Hematopoietic multipotent progenitor cell treated with erythropoietin and hydrocortisone succinate and interleukin-3 and kit ligand, for 4 days (in vitro differentiated cells): ENCODE measurements around the gene SIRT3.

ENCODE experiments used
- DNase-seq: peaks from one replicate; pipeline ENCODE4 v3.0.0-alpha.2; 2015

SIRT3 gene

GRCh38 chr11:213111-213510 lies 23.0 kb downstream of the SIRT3 start:
- no peak for DNase-seq

DNA sequence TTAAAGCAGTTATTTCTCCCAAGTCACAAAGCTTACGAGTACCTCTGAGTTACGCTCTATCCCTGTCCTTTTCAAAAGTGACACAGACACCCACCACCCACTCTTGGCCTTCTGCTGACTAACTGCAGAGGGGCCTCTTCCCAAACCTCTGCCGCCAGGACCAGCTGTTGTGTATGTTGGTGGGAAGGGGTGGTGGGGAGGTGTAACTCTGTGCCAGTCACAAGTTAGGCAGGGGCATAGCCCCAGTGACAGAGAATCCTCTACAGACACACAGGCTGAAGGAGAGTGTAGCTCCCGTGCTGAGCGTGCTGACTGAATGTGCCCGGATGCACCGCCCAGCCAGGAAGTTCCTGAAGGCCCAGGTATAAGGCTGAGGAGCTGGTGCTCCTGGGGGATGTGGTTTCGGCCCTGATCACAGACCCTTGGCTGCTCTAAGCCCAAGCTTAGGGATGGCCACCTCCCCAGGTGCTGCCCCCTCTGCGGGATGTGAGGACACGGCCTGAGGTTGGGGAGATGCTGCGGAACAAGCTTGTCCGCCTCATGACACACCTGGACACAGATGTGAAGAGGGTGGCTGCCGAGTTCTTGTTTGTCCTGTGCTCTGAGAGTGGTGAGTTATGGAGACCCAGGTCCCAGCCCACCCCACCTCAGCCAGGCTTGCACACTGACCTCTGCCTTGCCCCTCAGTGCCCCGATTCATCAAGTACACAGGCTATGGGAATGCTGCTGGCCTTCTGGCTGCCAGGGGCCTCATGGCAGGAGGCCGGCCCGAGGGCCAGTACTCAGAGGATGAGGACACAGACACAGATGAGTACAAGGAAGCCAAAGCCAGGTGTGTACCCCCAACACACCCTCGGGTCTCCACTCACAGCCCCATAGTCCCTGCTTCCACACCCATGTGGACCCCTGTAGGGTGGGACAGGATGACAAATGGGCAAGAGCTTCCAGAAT lies 23.7 kb downstream of the SIRT3 start:
- DNase-seq, result no peak

DNA sequence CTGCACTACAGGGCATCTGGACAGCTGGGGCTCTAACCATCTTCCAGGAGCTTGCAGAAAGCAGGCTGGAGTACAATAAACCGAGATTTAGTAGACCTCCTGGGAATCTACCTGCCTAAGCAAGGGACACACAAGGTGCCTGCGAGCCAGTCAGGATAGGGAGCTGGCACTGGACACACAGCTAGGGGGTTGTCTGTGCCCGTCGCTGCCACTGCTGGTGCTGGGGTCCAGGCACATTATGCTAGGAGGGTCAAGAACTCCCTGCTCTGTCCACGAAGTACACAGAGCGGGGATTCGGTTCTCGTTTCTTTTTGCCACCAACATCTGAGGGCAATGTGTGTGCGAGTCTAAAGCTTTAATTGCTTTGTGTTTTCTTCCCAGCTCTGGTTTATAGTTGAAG lies 24.4 kb downstream of the SIRT3 start:
- no peak for DNase-seq

GRCh38 chr11:211295-211694 lies 24.8 kb downstream of the SIRT3 start:
- DNase-seq, result no peak

- no peak for DNase-seq
Observed at GRCh38 chr11:210803-211180, 25.4 kb downstream of the SIRT3 start.

GRCh38 chr11:210122-210802 lies 25.9 kb downstream of the SIRT3 start:
- DNase-seq, result no peak

- DNase-seq, result peak; percentile 47
Observed at GRCh38 chr11:209275-210121, 26.6 kb downstream of the SIRT3 start.

DNA sequence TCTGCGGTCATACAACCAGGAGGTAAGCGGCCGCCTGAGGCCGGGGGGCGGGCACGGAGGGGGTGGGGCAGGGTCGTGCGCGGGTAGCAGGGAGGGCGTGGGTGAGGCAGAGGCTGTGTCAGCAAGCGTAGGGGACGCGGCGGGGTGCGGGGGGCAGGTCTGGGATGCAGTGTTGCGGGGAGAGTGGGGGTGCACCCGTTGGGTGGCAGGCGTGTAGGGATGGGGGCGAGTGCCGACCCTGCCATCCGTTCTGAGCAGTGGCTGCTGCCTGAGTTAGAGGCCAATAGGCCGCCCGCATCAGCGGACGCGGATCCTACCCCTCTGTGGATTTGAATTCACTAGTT lies 27.3 kb downstream of the SIRT3 start:
- no peak for DNase-seq

DNA sequence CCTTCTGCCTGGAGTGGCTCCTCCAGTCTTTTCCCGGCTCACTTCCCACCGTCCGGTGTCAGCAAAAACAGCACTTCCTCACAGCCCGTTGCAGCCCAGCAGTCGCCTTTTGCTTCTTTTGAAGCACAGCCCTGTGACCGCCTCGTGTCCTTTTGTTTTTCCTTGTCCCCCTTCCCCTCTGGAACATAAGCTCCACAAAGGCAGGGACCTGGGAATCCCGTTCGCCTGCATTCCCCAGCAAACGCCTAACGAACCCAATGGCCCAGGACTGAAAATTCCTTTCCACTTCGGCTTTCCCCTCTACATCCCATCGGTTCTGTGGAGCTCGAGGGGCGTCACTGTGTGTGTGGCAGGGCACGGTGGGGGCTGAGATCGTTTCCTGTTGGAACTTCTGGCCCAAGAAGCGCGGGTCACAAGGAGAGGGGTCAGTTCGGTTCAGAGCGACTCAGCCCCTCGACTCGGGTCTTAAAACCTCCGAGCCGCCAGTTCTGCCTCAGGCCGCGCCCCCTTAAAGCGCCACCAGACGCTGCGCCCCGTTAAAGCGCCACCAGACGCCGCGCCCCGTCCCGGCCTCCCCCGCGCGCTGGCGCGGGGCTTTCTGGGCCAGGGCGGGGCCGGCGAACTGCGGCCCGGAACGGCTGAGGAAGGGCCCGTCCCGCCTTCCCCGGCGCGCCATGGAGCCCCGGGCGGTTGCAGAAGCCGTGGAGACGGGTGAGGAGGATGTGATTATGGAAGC lies 27.8 kb downstream of the SIRT3 start:
- DNase-seq, result peak; percentile 94

DNA sequence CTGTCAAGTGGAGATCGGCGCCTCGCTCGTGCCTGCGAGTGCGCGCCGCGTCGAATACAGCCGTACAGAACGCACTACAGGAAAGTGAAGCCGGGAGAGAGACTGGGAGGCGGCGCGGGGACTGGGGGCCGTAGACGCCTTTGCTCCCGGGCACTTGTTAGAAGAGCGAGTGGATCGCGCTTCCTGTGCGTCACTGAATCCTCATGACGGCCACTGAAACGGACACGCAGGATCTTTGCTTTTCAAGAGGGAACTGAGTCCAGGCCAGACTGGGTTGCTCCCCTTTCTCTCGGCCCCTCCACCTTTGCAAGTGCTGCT lies 28.3 kb downstream of the SIRT3 start:
- DNase-seq, result no peak

GRCh38 chr11:207208-207862 lies 28.8 kb downstream of the SIRT3 start, which contains the start of the genes BET1L and RIC8A:
TSS of gene BET1L (minus strand) at chr11:207399. CDS start at chr11:207321, 78 bp downstream.
TSS of gene RIC8A (plus strand) at chr11:207708. CDS start at chr11:208855, 1,147 bp downstream.
- DNase-seq, result peak; percentile 100

DNA sequence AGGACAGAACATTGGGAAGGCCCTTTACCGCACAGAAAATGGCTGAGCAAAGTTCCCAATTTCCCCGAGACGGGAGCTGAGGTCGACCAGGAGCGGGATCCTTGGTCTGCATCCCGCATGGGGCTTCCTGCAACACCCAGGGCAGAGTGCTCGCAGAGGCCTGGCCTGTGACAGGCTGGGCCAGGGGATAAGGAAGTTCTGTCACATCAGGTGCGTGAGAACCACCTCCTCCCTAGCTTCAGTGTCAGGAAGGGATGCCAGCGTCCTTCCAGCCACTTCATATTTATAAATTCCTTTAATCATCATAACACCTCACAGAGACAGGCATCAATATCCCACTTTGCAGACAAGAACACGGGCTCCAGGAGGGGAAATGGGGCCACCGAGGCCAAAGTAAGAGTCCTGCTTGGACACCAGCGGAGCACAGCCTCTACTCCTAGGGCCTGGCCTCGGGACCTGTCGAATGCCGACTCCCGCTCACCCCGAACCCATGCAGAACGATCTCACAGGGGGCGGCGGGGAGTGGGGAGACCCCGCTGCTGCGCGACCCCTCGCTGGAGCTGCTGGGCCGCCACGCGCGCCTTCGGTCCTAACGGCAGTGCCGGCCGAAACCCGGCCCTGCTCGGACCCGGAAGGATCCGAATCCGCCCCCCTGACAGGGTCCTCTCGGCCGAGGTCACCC lies 29.5 kb downstream of the SIRT3 start:
- DNase-seq, result peak; percentile 59

DNA sequence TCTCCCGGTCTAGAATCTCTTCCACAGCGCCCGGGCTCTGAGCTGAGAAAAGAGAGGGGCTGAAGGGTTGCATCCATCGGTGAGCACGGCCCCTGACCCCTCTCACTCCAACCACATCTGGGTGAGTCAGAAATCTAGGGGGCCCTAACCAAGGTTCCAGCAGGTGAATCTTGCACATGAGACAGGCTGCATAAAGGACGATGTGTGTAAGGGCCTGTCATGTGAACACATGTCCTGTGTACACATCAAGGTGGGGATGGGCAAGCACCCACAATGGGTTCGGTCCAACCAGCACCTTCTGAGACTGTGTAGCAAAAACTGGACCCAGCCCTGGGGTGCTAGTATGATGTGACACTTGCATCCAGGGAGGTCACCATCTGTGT lies 30.1 kb downstream of the SIRT3 start:
- DNase-seq, result no peak

GRCh38 chr11:205221-206001 lies 30.7 kb downstream of the SIRT3 start:
- no peak for DNase-seq

DNA sequence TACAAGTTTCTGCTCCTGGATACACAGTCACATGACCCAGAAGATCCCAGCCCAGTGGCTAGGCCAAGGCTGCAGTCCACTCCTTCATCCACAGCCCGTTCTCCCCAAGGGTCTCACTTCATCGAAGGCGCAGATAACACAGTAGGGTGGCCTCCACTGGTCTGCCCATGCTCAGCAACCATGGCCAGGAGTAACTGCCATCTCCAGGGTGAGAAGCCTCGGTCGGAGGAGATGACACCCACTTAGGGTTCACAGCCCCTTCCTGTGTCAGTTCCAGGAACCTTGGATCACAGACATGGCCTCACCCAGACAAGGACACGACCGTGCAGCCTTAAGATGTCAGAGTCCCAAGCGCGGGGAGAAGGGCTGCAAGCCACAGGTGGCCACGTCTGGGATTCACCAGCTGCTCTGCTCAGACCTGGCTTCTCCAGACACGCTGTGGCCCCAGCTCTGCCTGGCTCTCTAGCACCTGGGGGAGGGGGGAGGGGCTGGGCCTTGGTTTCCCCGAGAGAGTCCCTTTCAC lies 31.5 kb downstream of the SIRT3 start:
- DNase-seq, result no peak

- no peak for DNase-seq
Observed at GRCh38 chr11:203945-204586, 32.1 kb downstream of the SIRT3 start.

DNA sequence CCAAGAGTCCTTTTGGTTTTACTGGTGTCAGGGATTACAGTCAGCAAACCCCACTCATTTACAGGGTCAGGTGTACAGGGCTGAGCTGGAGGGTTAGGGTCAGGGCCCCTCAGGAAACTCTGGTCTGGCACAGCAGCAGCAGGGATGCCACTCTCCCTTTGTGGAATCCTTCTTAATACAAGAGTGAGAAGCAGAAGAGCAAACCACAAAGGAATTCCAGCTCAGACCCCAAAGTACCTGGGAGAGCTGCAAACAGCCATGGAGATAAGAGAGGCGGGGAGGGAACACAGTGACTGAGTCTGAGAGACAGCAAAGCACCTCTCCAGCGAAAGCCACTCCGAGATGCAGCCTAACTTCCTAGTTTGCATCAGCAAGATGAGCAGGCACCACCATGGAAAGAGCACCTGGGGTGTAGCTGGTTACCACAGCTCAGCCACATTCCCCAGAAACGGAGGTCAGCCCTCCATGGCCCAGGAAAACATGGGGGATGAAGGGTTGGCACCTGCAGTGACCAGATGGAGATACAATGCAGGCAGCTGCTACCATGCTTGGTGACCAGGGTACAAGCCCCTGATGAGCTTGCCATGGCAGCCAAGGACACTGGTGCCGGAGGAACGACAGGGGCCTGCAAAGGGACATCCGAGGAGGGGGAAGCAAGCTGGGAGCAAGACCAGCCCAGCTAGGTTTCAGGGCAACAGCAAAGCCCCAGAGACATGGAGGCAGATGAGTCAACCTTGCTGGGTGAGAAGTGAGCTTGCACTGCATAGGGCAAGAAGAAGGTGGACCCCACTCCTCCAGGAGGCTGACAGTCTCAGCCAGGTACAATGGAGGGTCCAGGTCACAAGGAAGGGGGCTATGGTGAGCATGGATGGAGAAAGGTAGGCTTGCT lies 32.8 kb downstream of the SIRT3 start:
- DNase-seq, result no peak

GRCh38 chr11:202490-202889 lies 33.7 kb downstream of the SIRT3 start:
- no peak for DNase-seq

DNA sequence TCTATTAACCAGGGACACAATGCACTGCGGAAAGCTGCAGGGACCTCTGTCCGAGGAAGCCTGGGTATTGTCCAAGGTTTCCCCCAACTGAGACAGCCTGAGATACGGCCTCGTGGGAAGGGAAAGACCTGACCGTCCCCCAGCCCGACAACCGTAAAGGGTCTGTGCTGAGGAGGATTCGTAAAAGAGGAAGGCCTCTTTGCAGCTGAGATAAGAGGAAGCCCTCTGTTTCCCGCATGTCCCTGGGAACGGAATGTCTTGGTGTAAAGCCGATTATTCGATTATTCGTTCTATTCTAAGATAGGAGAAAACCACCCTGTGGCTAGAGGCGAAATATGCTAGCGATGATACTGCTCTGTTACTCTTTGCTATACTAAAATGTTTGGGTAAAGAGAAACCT lies 34.2 kb downstream of the SIRT3 start:
- DNase-seq, result peak; percentile 89
